ENCODE results near the gene CD82.
A peak's percentile ranks its signal among the peaks of the same experiment; 100 is the strongest.

The CD82 gene

GRCh38 chr11:44565211-44565952 lies at the start of gene CD82:
Gene CD82 (plus strand): TSS chr11:44565663. CDS start chr11:44594663, 29,000 bp downstream.
- peak; percentile 89 for DNase-seq

GRCh38 chr11:44516688-44517507 lies 48.6 kb upstream of the CD82 start:
- DNase-seq, result no peak

- DNase-seq, result no peak
Measured at GRCh38 chr11:44517541-44517940, 47.9 kb upstream of the CD82 start.

GRCh38 chr11:44518968-44519550 lies 46.4 kb upstream of the CD82 start:
- no peak for DNase-seq

- DNase-seq, result no peak
Measured at GRCh38 chr11:44519989-44520737, 45.3 kb upstream of the CD82 start.

- no peak for DNase-seq
Measured at GRCh38 chr11:44521148-44521547, 44.3 kb upstream of the CD82 start.

GRCh38 chr11:44522294-44522693 lies 43.2 kb upstream of the CD82 start:
- DNase-seq, result no peak

- no peak for DNase-seq
Measured at GRCh38 chr11:44524346-44524745, 41.1 kb upstream of the CD82 start.

- DNase-seq, result no peak
Measured at GRCh38 chr11:44524751-44525201, 40.7 kb upstream of the CD82 start.

GRCh38 chr11:44525473-44526252 lies 39.8 kb upstream of the CD82 start:
- DNase-seq, result no peak

- no peak for DNase-seq
Measured at GRCh38 chr11:44526438-44526837, 39.0 kb upstream of the CD82 start.

GRCh38 chr11:44527476-44527875 lies 38.0 kb upstream of the CD82 start:
- DNase-seq, result no peak

- DNase-seq, result no peak
Measured at GRCh38 chr11:44528103-44528502, 37.4 kb upstream of the CD82 start.

GRCh38 chr11:44528581-44528980 lies 36.9 kb upstream of the CD82 start:
- DNase-seq, result no peak

GRCh38 chr11:44529895-44530412 lies 35.5 kb upstream of the CD82 start:
- DNase-seq, result no peak

GRCh38 chr11:44530413-44531115 lies 34.9 kb upstream of the CD82 start:
- no peak for DNase-seq

- DNase-seq, result no peak
Measured at GRCh38 chr11:44531116-44531504, 34.4 kb upstream of the CD82 start.

- DNase-seq, result no peak
Measured at GRCh38 chr11:44531636-44532035, 33.8 kb upstream of the CD82 start.

- no peak for DNase-seq
Measured at GRCh38 chr11:44532809-44533208, 32.7 kb upstream of the CD82 start.

GRCh38 chr11:44533921-44534711 lies 31.3 kb upstream of the CD82 start:
- DNase-seq, result no peak
